Testis (tissue), 2 donors: ENCODE results near the gene DLX4.

ENCODE experiments used
- CTCF ChIP-seq, 3 experiments: fragments of 450-650 bp in 2 of 3; fragments of 200-600 bp in 1 of 3; sonication (generic) in 1 of 3; IDR thresholded peaks; one replicate each; pipeline ENCODE4 v1.5.1; 2016 to 2019; ENCODE audit warnings: antibody characterized with exemption in 3 of 3, mild to moderate bottlenecking in 2 of 3, moderate library complexity in 1 of 3
- POLR2A ChIP-seq: fragments of 450-650 bp; IDR thresholded peaks from one replicate; pipeline ENCODE4 v1.6.1; 2017; ENCODE audit warnings: antibody characterized with exemption, mild to moderate bottlenecking, moderate library complexity

GRCh38 chr17:49984776-49985175 lies 15.8 kb downstream of the DLX4 start:
- TF ChIP-seq CTCF (IDR thresholded peaks at IDR 0.05) = no peak
- no peak for TF ChIP-seq POLR2A
